Measurements from ENCODE around the gene MRPL38. TPM values are rescaled to one million over a fixed set of nuclear protein-coding genes. Genes with fewer than 3 reads are reported as not detected.

MRPL38 gene
- polyA plus RNA-seq, 2 of the 4 experiments (the other 2 are of a cell fraction) = 53.5 to 102 TPM

- TF ChIP-seq CTCF (IDR thresholded peaks at IDR 0.05) (peak; percentile 36; the same call in 2 of the 3 replicates), USF2 (IDR thresholded peaks at IDR 0.05) (no peak), ZFP36 (IDR thresholded peaks at IDR 0.05; ENCODE audit: borderline replicate concordance, partially characterized antibody) (no peak), MYC (IDR thresholded peaks at IDR 0.05; ENCODE audit: borderline replicate concordance, low read length) (0 out of 2 replicates have a peak, but pooled peaks have one; percentile 42), MAFK (IDR thresholded peaks at IDR 0.05; ENCODE audit: partially characterized antibody) (no peak), EP300 (IDR thresholded peaks at IDR 0.05) (no peak), HOXB5 (CRISPR knock-in tag; IDR thresholded peaks at IDR 0.05) (no peak), MAX (IDR thresholded peaks at IDR 0.05) (peak; percentile 45), KDM5A (IDR thresholded peaks at IDR 0.05) (no peak), REST (IDR thresholded peaks at IDR 0.05) (no peak), CHD2 (IDR thresholded peaks at IDR 0.05; ENCODE audit: low read length, partially characterized antibody) (no peak), HEYL (CRISPR knock-in tag; IDR thresholded peaks at IDR 0.05) (no peak), EHMT2 (IDR thresholded peaks at IDR 0.05; ENCODE audit: low read depth) (no peak), ELK1 (IDR thresholded peaks at IDR 0.05; ENCODE audit: low read depth, low read length) (no peak), CBX2 (IDR thresholded peaks at IDR 0.05; ENCODE audit: borderline replicate concordance, low read depth) (no peak), FOSB (CRISPR knock-in tag; IDR thresholded peaks at IDR 0.05) (no peak), ZC3H11A (IDR thresholded peaks at IDR 0.05) (no peak), POLR2AphosphoS2 (conservative IDR thresholded peaks at IDR 0.05; ENCODE audit: low read length) (no peak), RARB (CRISPR knock-in tag; IDR thresholded peaks at IDR 0.05) (no peak), RCOR1 (IDR thresholded peaks at IDR 0.05; ENCODE audit: low read depth, low read length) (no peak), ZSCAN20 (CRISPR knock-in tag; IDR thresholded peaks at IDR 0.05) (no peak)
These were observed 9.1 kb downstream of the MRPL38 start (continued) for GRCh38 chr17:75895370-75896155.

Data from A549 (cell line).